Prostate gland (tissue), 2 donors: ENCODE measurements around the gene GNL3. TPM values are rescaled to one million over a fixed set of nuclear protein-coding genes. Genes with fewer than 3 reads are reported as not detected.

ENCODE experiments used
- DNase-seq: peaks from one replicate; pipeline ENCODE4 v3.0.0-alpha.2; 2019; ENCODE audit warnings: low spot score
- H3K27ac ChIP-seq, 2 donors: fragments of 200-600 bp; sonication (generic); 2 replicates each; pipeline ENCODE4 v1.5.1; 2017 to 2019
- H3K27me3 ChIP-seq: fragments of 200-600 bp; sonication (generic); replicated peaks from 2 replicates; pipeline ENCODE4 v1.5.1; 2019; ENCODE audit not compliant: insufficient read depth
- H3K36me3 ChIP-seq, 2 donors: fragments of 200-600 bp; sonication (generic); 1 replicate in 1 of 2; 2 replicates in 1 of 2; pipeline versions ENCODE4 v1.5.1 to v1.8.1; 2017 to 2019
- H3K4me1 ChIP-seq: fragments of 200-600 bp; sonication (generic); replicated peaks from 2 replicates; pipeline ENCODE4 v1.5.1; 2019
- H3K4me3 ChIP-seq, 2 donors: fragments of 200-600 bp; sonication (generic); 2 replicates each; pipeline ENCODE4 v1.5.1; 2017 to 2019
- H3K9me3 ChIP-seq: fragments of 200-600 bp; sonication (generic); 2 replicates; pipeline ENCODE4 v1.5.1; 2017
- POLR2A ChIP-seq: fragments of 450-650 bp; IDR thresholded peaks from one replicate; pipeline ENCODE4 v1.6.1; 2016; ENCODE audit warnings: antibody characterized with exemption, mild to moderate bottlenecking
- POLR2AphosphoS5 ChIP-seq: sonication (generic); formaldehyde crosslinking; IDR thresholded peaks from one replicate; pipeline ENCODE4 v1.6.1; 2017; ENCODE audit warnings: antibody characterized with exemption
- WGBS: methylation state at CpG from one replicate; pipeline ENCODE4 v1.1.5; 2018; 5-methylcytosine and 5-hydroxymethylcytosine counted together
- intact Hi-C: fragments of 100-400 bp; cut with DNase I; formaldehyde crosslinking; loops from one replicate; pipeline ENCODE4 v1.14.2; 2022
- total RNA-seq, 2 donors: library from RNA; depleted of rRNA; stranded (reverse); fragments of >200 nt; gene quantifications; one replicate each; pipeline ENCODE4 v1.1.0, GENCODE V29; 2016
- TF ChIP-seq, protein P1 (sequence below), 4 experiments: fragments of 200-600 bp in 2 of 4; fragments of 450-650 bp in 2 of 4; sonication (generic) in 2 of 4; IDR thresholded peaks; 1 replicate in 3 of 4; 2 replicates in 1 of 4; pipeline ENCODE4 v1.5.1; 2016 to 2019; ENCODE audit warnings: antibody characterized with exemption in 4 of 4, mild to moderate bottlenecking in 2 of 4, moderate library complexity in 2 of 4

Gene GNL3
- total RNA-seq = 100 to 1,000 TPM in 1 of 2 donors, 10 to 100 TPM in 1; 50.7 to 116 TPM

DNA sequence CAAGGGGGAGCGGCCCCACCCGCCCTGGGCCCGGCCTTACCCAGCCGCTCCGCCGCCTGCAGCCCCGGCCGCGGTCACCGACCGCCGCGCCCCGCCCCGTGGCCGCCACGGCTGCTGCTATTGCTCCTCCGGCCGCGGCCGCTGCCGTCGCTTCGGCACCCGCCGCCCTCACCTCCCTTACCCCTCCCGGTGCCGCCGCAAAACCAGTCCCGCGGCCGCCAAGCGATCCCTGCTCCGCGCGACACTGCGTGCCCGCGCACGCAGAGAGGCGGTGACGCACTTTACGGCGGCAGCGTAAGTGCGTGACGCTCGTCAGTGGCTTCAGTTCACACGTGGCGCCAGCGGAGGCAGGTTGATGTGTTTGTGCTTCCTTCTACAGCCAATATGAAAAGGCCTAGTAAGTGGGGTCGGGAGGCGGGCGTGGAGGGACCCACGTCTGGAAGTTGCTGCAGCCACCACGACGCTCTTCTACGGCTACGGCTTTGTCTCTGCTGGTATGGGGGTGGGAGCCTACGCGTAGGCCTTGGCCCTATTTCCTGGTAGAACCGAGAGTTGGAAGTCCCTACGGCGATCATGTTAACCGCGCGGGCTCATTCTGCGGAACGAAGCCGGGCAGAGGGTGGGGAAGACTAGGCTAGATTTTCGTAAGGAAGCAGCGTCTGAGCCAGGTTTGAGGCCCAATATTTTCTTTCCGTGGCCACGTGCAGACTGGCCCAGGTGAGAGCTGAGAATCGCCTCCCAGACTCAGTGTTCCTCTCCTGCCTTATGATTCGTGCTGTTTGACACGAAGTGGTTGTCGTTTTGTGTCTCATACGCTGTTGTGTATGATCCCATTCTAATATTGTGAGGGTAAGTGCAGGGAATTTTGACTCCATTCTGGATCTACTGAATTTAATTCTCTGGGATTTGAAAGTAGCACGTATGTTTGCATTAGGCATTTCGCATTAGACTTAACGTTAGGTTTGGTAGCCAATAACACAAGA, at the start of gene GNL3, which contains the start of gene PBRM1:
Gene GNL3 (plus strand): TSS at position 324 of the 983 bp plus-strand sequence. CDS start 61 bp downstream, at position 385.
Gene PBRM1 (minus strand): TSS at position 205 of the 983 bp plus-strand sequence.
- TF ChIP-seq POLR2AphosphoS5 = peak; percentile 96
- peak; percentile 89 for TF ChIP-seq POLR2A
- TF ChIP-seq, protein P1, sequence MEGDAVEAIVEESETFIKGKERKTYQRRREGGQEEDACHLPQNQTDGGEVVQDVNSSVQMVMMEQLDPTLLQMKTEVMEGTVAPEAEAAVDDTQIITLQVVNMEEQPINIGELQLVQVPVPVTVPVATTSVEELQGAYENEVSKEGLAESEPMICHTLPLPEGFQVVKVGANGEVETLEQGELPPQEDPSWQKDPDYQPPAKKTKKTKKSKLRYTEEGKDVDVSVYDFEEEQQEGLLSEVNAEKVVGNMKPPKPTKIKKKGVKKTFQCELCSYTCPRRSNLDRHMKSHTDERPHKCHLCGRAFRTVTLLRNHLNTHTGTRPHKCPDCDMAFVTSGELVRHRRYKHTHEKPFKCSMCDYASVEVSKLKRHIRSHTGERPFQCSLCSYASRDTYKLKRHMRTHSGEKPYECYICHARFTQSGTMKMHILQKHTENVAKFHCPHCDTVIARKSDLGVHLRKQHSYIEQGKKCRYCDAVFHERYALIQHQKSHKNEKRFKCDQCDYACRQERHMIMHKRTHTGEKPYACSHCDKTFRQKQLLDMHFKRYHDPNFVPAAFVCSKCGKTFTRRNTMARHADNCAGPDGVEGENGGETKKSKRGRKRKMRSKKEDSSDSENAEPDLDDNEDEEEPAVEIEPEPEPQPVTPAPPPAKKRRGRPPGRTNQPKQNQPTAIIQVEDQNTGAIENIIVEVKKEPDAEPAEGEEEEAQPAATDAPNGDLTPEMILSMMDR (IDR thresholded peaks at IDR 0.05) = no peak
- peaks cover 3% of the 10 kb centered on the region for H3K4me1 ChIP-seq

GRCh38 chr3:52636673-52637072, 49.2 kb upstream of the GNL3 start:
- H3K4me3 ChIP-seq = no peak overlapping the region
- no peaks in the 10 kb centered on the region for H3K4me1 ChIP-seq
- TF ChIP-seq POLR2A = no peak
- no peak for TF ChIP-seq POLR2AphosphoS5
- TF ChIP-seq, protein P1 (IDR thresholded peaks at IDR 0.05) = no peak
- H3K27me3 ChIP-seq = no peaks in the 10 kb centered on the region
- H3K36me3 ChIP-seq = peaks cover 5 to 11% of the 10 kb centered on the region in 2 donors
- no peak overlapping the region for H3K27ac ChIP-seq
- 72% methylated on average over 4 of the region's 4 CpGs for WGBS
- intact Hi-C loops = no loop called here
- no peaks in the 10 kb centered on the region for H3K9me3 ChIP-seq
- DNase-seq = no peak

More for the DNA sequence above, at the start of gene GNL3, which contains the start of gene PBRM1:
- intact Hi-C loops = loop anchor here (10.0 kb wide), 2 partner anchors 151 to 211 kb away; partner anchors contain the start of genes NT5DC2 and UQCC5
- Histone ChIP-seq H3K27me3 (no peaks in the 10 kb centered on the region), H3K36me3 (peaks cover 12 to 20% of the 10 kb centered on the region in 2 donors), H3K27ac (peak within 1 kb of the TSS; percentile 93 to 99), H3K4me3 (peak within 1 kb of the TSS; percentile 64 to 86), H3K9me3 (no peaks in the 10 kb centered on the region)
- peak; percentile 92 for DNase-seq
- under 1% methylated on average over 76 of the region's 82 CpGs for WGBS

- no peak for DNase-seq
- Histone ChIP-seq H3K4me3 (no peak overlapping the region), H3K36me3 (peaks cover 2 to 11% of the 10 kb centered on the region in 2 donors), H3K9me3 (no peaks in the 10 kb centered on the region), H3K4me1 (no peaks in the 10 kb centered on the region), H3K27ac (no peak overlapping the region), H3K27me3 (no peaks in the 10 kb centered on the region)
- 97% methylated on average over 6 of the region's 6 CpGs for WGBS
- TF ChIP-seq, protein P1 (IDR thresholded peaks at IDR 0.05) = no peak
- TF ChIP-seq POLR2AphosphoS5 = no peak
- intact Hi-C loops = no loop called here
These were observed 40.3 kb upstream of the GNL3 start for GRCh38 chr3:52645549-52645948.

DNA sequence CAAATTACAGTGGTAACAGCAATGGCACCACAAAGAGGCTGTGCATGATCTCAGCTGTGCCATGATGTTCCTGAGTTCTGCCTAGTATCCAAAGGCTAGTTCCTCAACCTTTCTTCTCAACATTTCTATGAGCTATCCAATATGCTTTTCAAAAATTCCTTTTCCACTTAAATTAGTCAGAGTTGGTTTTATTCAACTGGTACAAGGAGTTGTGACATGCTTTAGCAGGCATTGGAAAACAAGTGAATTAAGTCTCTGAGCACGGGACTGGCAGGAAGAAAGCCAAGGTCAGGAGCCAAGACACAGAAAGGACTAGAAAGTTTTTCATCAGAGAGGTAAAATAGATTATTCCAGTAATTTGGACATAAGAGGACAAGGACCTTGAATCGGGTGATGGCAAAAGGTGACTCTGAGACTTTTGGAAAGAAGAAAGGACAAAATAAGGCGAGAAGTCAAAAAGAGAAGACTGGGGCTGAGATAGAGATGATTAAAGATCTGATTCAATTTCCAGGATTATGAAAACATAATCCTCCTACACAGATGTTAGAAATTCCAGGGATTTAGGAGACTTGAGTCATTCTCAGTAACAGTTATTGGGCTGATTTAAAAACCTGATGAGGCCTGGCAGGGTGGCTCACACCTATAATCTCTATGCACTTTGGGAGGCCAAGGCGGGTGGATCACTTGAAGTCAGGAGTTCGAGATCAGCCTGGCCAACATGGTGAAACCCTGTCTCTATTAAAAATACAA, 36.2 kb upstream of the GNL3 start:
- 93% methylated on average over 5 of the region's 5 CpGs for WGBS
- TF ChIP-seq, protein P1 (IDR thresholded peaks at IDR 0.05) = no peak
- TF ChIP-seq POLR2AphosphoS5 = no peak
- no peak for TF ChIP-seq POLR2A
- DNase-seq = no peak
- intact Hi-C loops = no loop called here
- no peak overlapping the region for H3K4me3 ChIP-seq
- no peaks in the 10 kb centered on the region for H3K4me1 ChIP-seq
- no peaks in the 10 kb centered on the region for H3K36me3 ChIP-seq
- H3K9me3 ChIP-seq = no peaks in the 10 kb centered on the region
- H3K27ac ChIP-seq = no peak overlapping the region
- H3K27me3 ChIP-seq = no peaks in the 10 kb centered on the region
